Hepatocyte (in vitro differentiated cells): Measurements from ENCODE around the gene ELL2. TPM values are rescaled to one million over a fixed set of nuclear protein-coding genes. Genes with fewer than 3 reads are reported as not detected.
"Not testable (repeated sequence)": the region's sequence is repeated elsewhere in the genome, so short reads cannot be mapped to it uniquely, and the experiment has no call there.

Source experiments
- DNase-seq: peaks from one replicate; pipeline ENCODE4 v3.0.0-alpha.2; 2016; ENCODE audit warnings: low spot score
- H2AFZ ChIP-seq: fragments of 200-600 bp; sonication (generic); 2 replicates; pipeline ENCODE4 v1.6.0; 2016; ENCODE audit warnings: antibody characterized with exemption, mild to moderate bottlenecking
- H3K27ac ChIP-seq: fragments of 200-600 bp; sonication (generic); 2 replicates; pipeline ENCODE4 v1.5.1; 2016; ENCODE audit warnings: mild to moderate bottlenecking
- H3K27me3 ChIP-seq: fragments of 200-600 bp; sonication (generic); 2 replicates; pipeline ENCODE4 v1.6.1; 2016
- H3K36me3 ChIP-seq: fragments of 200-600 bp; sonication (generic); replicated peaks from 2 replicates; pipeline ENCODE4 v1.5.1; 2016; ENCODE audit warnings: low read depth; ENCODE audit not compliant: insufficient read depth
- H3K4me1 ChIP-seq: fragments of 200-600 bp; sonication (generic); 2 replicates; pipeline ENCODE4 v1.5.1; 2016; ENCODE audit warnings: mild to moderate bottlenecking, moderate library complexity; ENCODE audit not compliant: insufficient read depth
- H3K4me2 ChIP-seq: fragments of 200-600 bp; sonication (generic); 2 replicates; pipeline ENCODE4 v1.6.0; 2016
- H3K4me3 ChIP-seq: fragments of 200-600 bp; sonication (generic); 2 replicates; pipeline ENCODE4 v1.5.1; 2016; ENCODE audit warnings: mild to moderate bottlenecking
- H3K79me2 ChIP-seq: fragments of 200-600 bp; sonication (generic); 2 replicates; pipeline ENCODE4 v1.6.0; 2017; ENCODE audit warnings: mild to moderate bottlenecking
- H3K9me2 ChIP-seq: fragments of 200-600 bp; sonication (generic); replicated peaks from 2 replicates; pipeline ENCODE4 v1.6.0; 2017; ENCODE audit warnings: mild to moderate bottlenecking; ENCODE audit not compliant: insufficient read depth
- H3K9me3 ChIP-seq: fragments of 200-600 bp; sonication (generic); 2 replicates; pipeline ENCODE4 v1.5.1; 2016; ENCODE audit warnings: low read depth, mild to moderate bottlenecking
- H4K20me1 ChIP-seq: fragments of 200-600 bp; sonication (generic); 2 replicates; pipeline ENCODE4 v1.6.0; 2016; ENCODE audit warnings: mild to moderate bottlenecking; ENCODE audit not compliant: insufficient read depth, poor library complexity, severe bottlenecking
- CTCF ChIP-seq: fragments of 200-600 bp; sonication (generic); IDR thresholded peaks from 2 replicates; pipeline ENCODE4 v1.5.1; 2016; ENCODE audit warnings: antibody characterized with exemption, mild to moderate bottlenecking; ENCODE audit not compliant: poor library complexity
- EZH2 ChIP-seq: fragments of 200-600 bp; sonication (generic); IDR thresholded peaks from 2 replicates; pipeline ENCODE4 v1.6.1; 2016; ENCODE audit warnings: antibody characterized with exemption, mild to moderate bottlenecking, borderline replicate concordance
- EZH2phosphoT487 ChIP-seq: fragments of 200-600 bp; sonication (generic); IDR thresholded peaks from one replicate; pipeline ENCODE4 v1.6.1; 2018; ENCODE audit warnings: antibody characterized with exemption, mild to moderate bottlenecking, low read depth, moderate library complexity; ENCODE audit not compliant: unreplicated experiment, severe bottlenecking
- WGBS: methylation state at CpG from one replicate; pipeline ENCODE4 v1.1.6; 2016; ENCODE audit warnings: low lambda C conversion rate; ENCODE audit errors: missing lambda C conversion rate; 5-methylcytosine and 5-hydroxymethylcytosine counted together
- polyA plus RNA-seq: library from polyadenylated mRNA; unstranded; fragments of >200 nt; fragmentation: Nextera tagmentation; extraction: Ambion mirVana; gene quantifications from 2 replicates; pipeline ENCODE4 v1.2.1, GENCODE V29; 2016
- total RNA-seq: library from RNA; depleted of rRNA; stranded (reverse); fragments of >200 nt; gene quantifications from 2 replicates; pipeline ENCODE4 v1.2.3, GENCODE V29; 2014

ELL2 gene
- total and polyA plus RNA-seq, 2 experiments from 2014 or later, result 34.6 to 56.0 TPM

- Histone ChIP-seq H3K4me2 (no peak overlapping the region), H3K4me3 (no peak overlapping the region), H3K36me3 (no peaks in the 10 kb centered on the region), H4K20me1 (peaks cover 2% of the 10 kb centered on the region), H3K4me1 (no peaks in the 10 kb centered on the region), H3K27me3 (no peaks in the 10 kb centered on the region), H3K9me3 (no peaks in the 10 kb centered on the region), H3K27ac (no peak overlapping the region), H2AFZ (no peak overlapping the region), H3K9me2 (no peaks in the 10 kb centered on the region), H3K79me2 (peaks cover 63% of the 10 kb centered on the region)
- no peak for DNase-seq
- TF ChIP-seq CTCF (no peak), EZH2 (no peak), EZH2phosphoT487 (no peak)
These were observed 52.9 kb downstream of the ELL2 start for GRCh38 chr5:95908799-95909198.

GRCh38 chr5:95907740-95908706 is 53.6 kb downstream of the ELL2 start:
- Histone ChIP-seq H3K36me3 (no peaks in the 10 kb centered on the region), H3K79me2 (peaks cover 58% of the 10 kb centered on the region)

GRCh38 chr5:95907067-95907705 is 54.5 kb downstream of the ELL2 start:
- Histone ChIP-seq H3K36me3 (no peaks in the 10 kb centered on the region), H3K27ac (no peak overlapping the region), H3K4me2 (no peak overlapping the region), H3K4me1 (peaks cover 5% of the 10 kb centered on the region), H3K9me2 (no peaks in the 10 kb centered on the region), H3K4me3 (no peak overlapping the region), H4K20me1 (peaks cover 2% of the 10 kb centered on the region), H2AFZ (no peak overlapping the region), H3K27me3 (no peaks in the 10 kb centered on the region), H3K79me2 (peaks cover 50% of the 10 kb centered on the region), H3K9me3 (no peaks in the 10 kb centered on the region)
- WGBS, result 86% methylated on average over 5 of the region's 5 CpGs
- TF ChIP-seq EZH2phosphoT487 (no peak), EZH2 (no peak), CTCF (no peak)
- no peak for DNase-seq

More at GRCh38 chr5:95907740-95908706, 53.6 kb downstream of the ELL2 start:
- peaks cover 2% of the 10 kb centered on the region for H4K20me1 ChIP-seq
- WGBS, result 91% methylated on average over 5 of the region's 5 CpGs
- no peak overlapping the region for H3K4me3 ChIP-seq
- no peaks in the 10 kb centered on the region for H3K9me2 ChIP-seq
- H3K9me3 ChIP-seq, result no peaks in the 10 kb centered on the region
- TF ChIP-seq EZH2phosphoT487 (no peak), EZH2 (no peak), CTCF (no peak)
- H3K27ac ChIP-seq, result no peak overlapping the region
- no peak overlapping the region for H3K4me2 ChIP-seq
- no peak overlapping the region for H2AFZ ChIP-seq
- H3K27me3 ChIP-seq, result no peaks in the 10 kb centered on the region
- no peak for DNase-seq
- no peaks in the 10 kb centered on the region for H3K4me1 ChIP-seq

GRCh38 chr5:95906398-95906797 is 55.3 kb downstream of the ELL2 start:
- not testable (repeated sequence) for H3K4me1 ChIP-seq, H3K4me2 ChIP-seq
- H3K79me2 ChIP-seq, result peaks cover 50% of the 10 kb centered on the region

More at GRCh38 chr5:95906398-95906797, 55.3 kb downstream of the ELL2 start:
- not testable (repeated sequence) for H2AFZ ChIP-seq, H3K9me3 ChIP-seq, H3K27me3 ChIP-seq, H3K4me3 ChIP-seq, H3K36me3 ChIP-seq, H3K9me2 ChIP-seq, H3K27ac ChIP-seq, DNase-seq, H4K20me1 ChIP-seq
- WGBS, result 76% methylated on average over 3 of the region's 3 CpGs
